GM12801 (cell line): ENCODE measurements around the gene DNAH7.

ENCODE experiments used
- CTCF ChIP-seq: IDR thresholded peaks from one replicate; pipeline ENCODE4 v1.5.1; 2011; ENCODE audit warnings: control low read depth; ENCODE audit not compliant: insufficient read length; ENCODE audit errors: extremely low read depth

Gene DNAH7

GRCh38 chr2:195898505-195899191 lies 170.0 kb downstream of the DNAH7 start:
- no peak for TF ChIP-seq CTCF

- TF ChIP-seq CTCF = no peak
These were observed 177.6 kb downstream of the DNAH7 start for GRCh38 chr2:195891081-195891480.

GRCh38 chr2:195879153-195879552 lies 189.5 kb downstream of the DNAH7 start:
- TF ChIP-seq CTCF = no peak

GRCh38 chr2:195871326-195871725 lies 197.3 kb downstream of the DNAH7 start:
- TF ChIP-seq CTCF = no peak

GRCh38 chr2:195864316-195864715 lies 204.3 kb downstream of the DNAH7 start:
- TF ChIP-seq CTCF = no peak

- TF ChIP-seq CTCF = no peak
These were observed 205.1 kb downstream of the DNAH7 start for GRCh38 chr2:195863564-195863963.

GRCh38 chr2:195863121-195863520 lies 205.5 kb downstream of the DNAH7 start:
- no peak for TF ChIP-seq CTCF
